Stimulated activated CD4-positive, alpha-beta T cell treated with anti-CD3 and anti-CD28 coated beads, Interleukin-4, amount 100 ng/mL, for 4 hours (primary cell): ENCODE data around the gene DPYSL3.

Experiments used
- DNase-seq, 2 experiments: peaks; one replicate each; pipeline ENCODE4 v3.0.0-alpha.2; 2020

Gene DPYSL3

DNA sequence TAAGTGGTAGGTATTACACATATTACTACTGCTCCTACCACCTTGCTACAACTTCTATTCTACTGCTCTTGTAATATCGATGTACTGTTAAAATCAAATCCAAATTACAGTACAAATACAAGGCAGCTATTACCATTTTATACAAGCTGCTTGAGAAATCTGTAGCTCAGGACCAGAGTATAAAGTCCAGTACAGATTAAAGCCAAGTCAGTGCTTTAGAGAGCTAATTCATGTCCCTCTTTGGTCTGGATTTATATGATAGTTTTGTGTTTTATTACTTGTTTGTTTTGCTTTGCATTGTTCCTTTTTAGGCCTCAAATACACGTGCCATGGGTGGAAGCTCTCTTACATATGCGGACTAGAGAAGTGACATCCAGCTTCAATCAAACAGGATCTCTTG is 75.8 kb downstream of the DPYSL3 start:
- DNase-seq: no peak

DNA sequence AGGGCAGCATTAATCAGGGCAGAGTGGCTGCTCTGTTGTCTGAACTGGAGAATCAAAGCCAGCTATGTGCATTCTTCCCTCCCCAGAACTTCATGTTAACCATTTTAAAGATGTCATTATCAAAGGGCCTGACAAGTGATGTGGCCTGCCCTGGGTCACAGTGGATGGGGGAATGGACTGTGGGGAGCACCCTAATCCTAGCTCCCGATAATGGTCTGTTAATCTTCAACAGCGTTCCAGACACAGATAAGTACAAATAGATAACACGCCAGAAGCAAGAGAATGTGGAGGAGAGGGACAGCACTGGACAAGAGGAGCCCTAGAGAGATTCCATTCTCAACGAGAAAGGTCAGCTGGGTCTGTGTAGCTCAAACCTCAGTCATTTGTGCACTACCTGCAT is 77.5 kb downstream of the DPYSL3 start:
- DNase-seq: no peak

DNA sequence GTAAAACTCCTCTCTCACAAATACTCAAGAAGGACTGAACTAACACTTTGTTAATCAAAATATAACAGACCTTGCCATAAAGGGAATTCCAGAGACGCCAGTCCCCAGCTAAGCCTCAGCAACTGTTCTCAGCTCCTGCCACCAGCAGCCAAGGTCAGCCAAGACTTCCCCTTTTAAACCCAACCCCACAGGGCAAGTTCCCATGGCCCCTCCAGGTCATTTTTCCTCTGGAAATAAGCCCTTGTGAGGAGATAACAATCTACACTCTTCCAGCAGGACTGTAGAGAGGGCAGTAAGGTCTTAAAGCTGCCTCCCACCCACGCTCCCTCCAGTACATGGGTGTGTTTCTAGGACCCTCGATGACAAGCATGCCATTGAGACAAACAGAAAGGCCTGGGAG is 78.3 kb downstream of the DPYSL3 start:
- no peak for DNase-seq

DNA sequence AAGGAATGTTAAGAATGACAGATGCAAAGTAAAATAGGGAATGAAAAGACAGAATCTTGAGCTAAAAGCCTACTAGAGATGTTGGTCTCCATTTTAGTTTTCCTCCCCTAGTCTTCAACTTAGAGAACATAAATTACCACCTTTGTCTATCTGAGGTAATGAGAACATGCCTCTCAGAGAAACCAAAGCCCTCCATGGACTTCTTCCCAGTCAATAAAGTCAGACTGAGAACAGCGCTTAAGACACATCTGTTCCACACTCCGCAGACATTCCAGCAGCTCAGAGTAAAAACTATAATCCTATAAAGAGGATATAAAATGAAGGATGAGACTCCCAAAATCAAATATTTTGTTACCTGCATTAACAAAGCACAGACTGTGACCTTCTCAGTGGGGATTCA is 79.2 kb downstream of the DPYSL3 start:
- no peak for DNase-seq

DNA sequence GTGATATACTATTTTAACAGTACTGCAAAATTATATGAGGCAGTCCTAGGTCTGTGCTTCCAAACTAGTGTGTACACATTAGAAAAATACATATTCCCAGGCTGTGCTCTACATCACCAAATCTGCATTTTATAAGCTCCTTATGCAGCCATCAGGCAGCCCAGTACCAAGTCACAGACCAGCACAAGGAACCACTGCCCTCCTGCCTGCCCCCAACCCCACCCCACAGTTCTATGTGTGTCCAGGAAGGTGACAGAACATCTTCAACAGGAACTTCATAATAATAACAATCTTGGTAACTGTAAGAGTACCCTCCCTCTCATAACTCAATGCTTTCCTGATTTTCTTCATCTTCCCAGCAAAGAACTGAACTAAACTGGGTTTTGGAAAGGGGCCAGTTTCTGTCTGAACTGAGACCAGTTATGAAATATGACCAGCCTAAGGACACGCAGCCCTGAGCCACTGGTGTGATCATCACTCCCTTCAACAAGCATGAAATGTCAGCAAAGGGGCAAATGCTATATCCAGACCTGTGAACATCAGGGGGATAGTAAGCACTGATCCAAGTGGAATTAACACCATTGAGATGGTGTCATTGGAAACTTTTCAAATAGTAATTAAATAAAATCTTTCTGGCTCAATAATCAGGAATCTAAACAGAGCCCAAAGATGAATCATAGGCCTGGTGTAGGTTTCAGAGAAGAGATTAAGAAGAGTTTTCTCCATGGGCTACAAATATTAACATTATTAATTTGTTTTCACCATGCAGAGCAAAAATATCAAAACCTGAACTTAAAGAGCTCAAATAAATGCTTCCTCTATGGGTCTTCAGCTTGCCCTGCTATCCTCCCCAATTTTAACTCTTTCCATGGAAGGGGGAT is 82.1 kb downstream of the DPYSL3 start:
- no peak for DNase-seq

DNA sequence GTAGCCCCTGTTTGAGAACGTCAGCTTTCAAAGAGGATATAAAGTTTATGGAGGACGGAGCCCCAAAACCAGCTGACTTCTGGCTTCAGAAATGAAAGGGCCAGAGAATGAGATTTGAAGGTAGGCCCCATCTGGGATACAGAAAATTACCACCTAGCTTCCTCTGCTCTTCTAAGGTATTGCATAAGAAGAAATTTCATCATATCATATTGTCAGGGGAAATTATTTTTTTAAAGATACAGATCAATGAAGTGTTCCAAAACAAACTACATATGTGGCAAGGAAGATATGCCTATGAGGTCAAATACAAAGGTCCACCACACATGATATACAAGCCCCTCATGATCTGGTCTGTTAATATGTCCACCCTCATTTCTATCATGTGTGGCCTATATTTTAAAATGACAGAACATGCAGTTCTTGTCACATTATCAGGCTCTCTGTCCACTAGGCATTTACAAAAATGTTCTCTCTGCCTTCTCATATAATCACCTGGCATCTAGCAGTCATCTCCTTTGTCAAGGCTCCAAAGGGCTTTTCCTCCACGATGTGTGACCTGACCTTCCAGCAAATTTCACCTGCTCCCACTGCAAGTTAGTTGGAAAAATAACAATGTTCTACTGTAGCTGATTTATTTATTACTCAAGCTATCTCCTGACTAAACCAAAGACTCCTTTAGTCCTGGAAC is 83.1 kb downstream of the DPYSL3 start:
- DNase-seq: no peak

DNA sequence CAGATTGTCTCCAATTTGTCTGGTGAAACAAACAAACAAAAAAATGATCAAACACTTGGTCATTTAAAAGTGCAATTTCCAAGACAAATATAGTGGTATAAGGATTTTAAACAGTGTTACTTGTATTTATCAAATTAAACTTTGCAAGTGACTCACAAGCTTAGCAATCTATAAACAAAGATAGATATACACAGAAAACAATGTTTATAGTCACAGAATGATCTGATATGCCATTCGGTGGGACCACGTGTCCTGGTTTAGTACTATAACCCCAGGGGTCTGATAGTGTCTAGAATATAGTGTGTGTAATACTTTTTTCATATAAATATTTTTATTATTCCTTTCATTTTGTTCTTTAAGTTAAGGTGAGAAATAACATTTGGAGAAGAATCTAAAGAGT is 91.3 kb downstream of the DPYSL3 start:
- DNase-seq: no peak

DNA sequence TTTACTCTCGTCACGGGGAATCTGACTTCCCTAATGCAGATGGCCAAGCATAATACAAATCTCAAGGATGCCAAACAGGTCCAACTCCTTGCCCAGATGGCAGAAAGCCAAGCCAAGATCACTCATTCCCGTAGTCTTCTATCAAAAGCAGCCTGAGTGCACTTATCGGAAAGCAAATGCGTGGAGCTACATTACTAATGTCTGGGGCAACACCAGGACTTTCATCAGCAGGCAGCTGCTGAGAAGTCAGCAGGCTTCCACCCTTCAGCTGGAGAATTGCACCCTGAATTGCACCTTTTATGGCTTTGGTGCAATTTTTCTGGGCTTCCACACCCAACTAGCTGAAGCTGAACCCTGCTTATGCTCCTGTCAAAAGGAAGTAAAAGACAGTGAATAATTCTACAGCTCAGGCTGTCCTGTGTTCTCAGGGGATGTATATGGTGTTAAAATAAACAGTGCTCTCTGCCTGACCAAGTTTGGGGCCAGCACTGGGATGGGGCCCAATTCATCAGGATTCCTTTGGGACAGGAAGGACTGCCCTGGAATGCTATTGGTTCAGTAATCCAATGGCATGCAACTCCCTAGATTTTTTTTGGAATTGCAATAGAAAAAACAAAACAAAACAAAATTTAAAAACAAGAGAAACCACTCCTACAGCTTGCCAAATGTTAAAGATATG is 92.6 kb downstream of the DPYSL3 start:
- no peak for DNase-seq

DNA sequence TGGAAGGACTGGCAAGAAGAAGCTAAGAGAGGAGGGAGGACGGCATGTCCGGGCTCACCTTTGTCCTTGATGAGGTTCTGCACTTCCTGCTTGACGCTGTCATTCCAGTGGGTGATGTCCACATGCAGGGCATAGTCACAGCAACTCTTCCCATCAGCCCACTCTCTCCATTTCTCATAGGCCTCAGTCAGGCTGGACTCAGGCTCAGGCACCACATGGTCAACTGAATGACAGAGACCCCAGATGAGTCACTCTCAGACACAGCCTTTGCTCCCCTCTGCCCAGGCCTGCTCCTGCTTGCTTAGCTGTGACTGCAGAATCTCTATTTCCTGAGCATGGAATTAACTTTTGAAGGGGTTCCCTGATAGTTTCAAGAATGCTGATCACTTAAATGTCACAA is 94.2 kb downstream of the DPYSL3 start:
- no peak for DNase-seq

DNA sequence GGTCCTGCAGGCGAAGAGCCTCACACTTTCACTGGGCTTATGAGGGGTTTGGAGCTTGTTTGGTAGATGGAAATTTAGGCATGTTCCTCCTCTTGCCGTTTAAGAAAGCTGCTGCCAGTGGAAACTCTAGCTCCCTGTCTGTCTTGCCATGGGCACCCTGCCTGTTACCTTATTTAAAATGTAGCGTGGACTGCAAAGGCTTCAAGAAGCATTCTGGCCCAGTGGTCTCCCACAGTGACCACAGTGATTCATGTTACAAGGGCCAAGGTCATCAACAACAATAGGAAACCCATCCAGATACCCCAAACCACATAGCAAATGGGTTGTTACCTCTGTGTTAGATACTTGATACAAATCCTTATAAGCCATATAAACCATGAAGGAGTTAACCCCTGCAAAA is 96.6 kb downstream of the DPYSL3 start:
- DNase-seq: no peak

DNA sequence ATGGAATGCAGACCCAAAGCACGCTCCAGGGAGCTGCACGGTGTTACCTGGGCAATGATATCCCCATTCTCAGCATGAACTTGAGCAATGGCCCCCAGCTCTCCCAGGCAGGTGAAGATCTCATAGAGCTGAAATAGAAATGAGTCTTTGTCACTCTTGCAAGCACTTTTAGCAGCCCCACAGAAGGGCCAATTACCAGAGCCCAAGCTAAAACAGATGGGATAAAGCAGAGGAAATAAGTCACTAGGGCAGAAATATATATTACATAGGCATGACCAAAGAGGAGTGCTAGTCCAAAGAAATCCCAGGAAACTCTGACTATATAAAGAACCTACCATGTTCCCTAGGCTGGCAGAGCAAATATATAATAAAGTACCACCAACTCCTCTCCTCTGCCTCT is 97.3 kb downstream of the DPYSL3 start:
- no peak for DNase-seq

DNA sequence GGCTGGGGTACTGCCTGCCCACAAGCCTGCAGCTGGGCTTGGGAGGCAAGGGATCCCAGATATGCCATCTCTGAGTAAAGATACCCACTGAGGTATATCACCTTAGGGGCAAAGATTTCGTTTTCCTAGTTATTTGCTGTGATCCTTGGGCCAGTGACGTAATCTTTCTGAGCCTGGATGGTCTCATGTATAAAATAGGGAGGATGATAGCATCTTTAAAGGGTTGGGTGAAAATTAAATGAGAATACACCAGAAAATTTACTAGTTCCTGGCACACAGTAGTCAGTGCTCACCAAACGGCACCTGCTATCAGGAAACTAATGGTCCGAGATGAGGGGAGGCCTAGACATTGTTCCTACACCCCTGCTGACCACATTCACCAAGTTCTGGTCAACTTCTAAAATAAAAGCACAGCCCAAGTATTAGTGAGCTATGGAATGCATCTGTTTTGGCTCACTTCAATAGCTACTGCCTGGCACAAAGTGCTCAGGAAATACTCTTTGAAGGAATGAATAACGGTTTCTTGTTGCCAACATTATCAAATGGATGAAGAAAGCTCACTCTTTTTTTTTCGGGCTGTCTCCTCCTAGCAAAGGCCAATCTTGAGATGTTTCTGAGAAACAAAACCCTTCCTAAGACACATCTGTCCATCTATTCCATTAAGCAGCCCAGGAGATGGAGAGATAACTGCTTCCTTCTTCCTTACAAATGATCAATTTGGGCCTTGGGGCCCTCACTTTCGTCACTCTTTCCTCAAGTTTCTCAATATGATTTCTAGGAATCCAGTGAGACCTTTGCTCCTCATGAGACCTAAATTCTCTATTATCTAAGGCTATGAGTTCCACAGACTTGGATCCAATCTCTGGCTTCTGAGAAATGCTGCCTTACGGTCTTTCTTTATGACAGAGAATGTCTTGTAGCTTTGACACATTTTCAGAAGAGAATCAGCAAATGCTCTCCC is 98.2 kb downstream of the DPYSL3 start:
- no peak for DNase-seq

DNA sequence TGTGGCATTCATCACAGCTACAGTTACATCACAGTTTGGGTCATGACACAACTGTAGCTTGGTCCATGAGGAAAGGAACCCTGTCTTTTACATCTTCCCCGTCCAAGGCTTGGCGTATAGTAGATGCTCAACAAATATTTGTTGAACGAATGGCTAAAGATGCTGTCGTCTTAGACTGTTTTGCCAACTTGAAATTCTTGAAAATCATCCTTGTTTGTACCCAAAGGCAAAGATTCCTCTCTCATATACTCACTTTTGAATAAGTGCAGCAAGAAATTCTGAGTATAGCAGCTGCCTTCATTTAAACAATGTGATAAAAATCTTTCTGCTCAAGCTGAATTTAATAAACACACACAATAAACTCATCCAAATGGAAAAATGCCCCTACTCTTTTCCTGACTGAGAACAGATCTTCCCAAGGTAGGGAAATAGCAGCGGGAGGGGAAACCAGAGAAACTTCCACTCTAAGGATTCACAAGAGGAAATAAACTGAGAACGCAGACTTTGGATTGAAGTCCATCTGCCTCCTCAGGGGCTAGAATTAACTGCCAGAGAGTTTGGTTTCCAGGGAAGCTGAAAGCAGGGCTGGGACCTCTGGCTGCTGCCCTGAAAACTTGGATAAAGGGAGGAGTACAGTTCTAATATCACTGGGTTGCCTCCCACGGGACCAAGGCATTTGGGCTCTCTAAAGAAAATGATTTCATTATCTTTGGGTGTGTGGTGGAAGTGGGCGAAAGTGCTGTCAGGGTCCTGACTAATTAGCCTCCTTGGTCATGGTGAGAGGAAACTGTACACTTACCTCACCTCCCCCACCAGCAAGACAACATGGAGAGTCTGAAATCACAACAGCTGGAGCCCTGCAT is 99.1 kb downstream of the DPYSL3 start:
- DNase-seq: no peak

DNA sequence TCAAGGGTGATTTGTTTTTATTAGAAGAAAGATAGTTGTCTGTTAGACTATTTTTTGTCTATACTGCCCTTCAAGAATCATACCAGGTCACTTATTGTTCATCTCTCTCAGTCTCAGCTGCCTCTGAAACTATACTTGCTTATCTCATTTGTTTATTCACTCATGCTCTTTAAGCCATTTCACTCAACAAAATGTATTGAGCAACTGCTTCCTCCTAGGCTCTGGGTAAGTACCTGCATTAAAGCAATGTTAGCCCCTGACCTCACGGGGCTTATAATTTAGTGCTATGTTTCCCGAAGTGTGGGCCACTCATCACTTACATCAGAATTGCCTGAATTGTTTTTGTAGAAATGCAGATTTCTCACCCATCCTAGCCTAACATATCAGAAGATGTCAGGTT is 100.9 kb downstream of the DPYSL3 start:
- no peak for DNase-seq

DNA sequence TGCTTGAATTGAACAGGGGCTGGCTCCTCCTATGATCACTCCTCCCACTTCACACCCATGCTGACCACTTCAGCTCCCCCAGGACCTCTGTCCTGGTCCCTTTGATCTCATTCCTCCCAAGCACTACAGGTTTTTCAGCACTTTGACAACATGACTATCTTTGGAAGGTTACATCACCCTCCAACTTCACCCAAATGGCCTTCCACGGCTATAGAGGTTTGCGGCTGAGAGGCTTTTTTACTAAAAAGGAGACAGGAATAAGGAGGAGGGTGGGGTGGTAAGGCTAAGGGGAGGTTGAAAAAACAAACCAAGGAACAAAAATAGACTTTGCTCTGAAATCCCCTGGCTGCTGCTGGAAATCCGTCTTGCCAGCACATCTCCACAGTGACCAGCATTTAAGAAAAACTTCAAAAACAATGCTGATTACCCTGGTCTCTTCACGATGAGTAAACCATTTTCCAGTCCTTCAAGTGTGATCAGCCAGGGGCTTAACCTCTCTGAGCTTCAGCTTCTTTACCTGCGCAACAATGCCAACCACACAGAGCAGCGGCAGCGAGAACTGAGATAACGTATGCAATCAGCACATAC is 102.7 kb downstream of the DPYSL3 start:
- no peak for DNase-seq

DNA sequence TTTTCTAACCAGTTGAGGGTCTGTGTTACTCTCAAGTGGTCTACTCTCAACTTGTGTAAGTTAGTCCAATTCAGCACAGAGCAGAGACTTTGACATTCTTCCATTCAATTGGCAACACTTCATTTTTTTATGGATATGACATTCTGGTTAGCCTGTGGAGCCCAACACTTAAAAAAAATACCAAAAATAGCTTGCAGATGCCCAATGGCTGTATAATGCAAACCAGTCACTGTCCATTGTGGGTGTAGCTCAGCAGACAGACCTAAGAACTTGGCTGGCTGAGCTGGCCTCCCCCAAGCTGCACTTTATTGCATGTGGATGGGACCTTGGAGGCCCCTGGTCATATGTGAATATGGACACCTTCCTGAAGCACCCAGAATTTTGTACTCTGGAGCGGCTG is 103.2 kb downstream of the DPYSL3 start:
- DNase-seq: no peak

DNA sequence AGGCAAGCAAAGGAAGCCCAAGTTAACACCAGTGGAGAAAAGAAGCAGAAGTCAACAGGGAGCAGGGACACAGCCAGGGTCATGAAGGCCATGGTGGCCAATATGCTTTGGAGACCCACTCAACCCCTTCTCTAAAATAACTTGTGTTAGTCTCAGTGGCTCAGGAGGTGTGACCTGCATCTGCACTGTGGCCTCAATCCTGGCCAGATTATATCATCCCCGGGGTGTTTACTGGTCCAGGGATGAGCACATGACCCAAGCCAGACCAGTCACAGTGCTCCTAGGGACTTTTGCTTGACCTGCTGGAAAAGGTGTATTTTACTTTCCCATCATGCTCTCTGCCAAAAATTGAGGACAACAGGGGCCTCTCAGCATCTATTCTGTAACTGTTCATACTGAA is 105.2 kb downstream of the DPYSL3 start:
- no peak for DNase-seq

DNA sequence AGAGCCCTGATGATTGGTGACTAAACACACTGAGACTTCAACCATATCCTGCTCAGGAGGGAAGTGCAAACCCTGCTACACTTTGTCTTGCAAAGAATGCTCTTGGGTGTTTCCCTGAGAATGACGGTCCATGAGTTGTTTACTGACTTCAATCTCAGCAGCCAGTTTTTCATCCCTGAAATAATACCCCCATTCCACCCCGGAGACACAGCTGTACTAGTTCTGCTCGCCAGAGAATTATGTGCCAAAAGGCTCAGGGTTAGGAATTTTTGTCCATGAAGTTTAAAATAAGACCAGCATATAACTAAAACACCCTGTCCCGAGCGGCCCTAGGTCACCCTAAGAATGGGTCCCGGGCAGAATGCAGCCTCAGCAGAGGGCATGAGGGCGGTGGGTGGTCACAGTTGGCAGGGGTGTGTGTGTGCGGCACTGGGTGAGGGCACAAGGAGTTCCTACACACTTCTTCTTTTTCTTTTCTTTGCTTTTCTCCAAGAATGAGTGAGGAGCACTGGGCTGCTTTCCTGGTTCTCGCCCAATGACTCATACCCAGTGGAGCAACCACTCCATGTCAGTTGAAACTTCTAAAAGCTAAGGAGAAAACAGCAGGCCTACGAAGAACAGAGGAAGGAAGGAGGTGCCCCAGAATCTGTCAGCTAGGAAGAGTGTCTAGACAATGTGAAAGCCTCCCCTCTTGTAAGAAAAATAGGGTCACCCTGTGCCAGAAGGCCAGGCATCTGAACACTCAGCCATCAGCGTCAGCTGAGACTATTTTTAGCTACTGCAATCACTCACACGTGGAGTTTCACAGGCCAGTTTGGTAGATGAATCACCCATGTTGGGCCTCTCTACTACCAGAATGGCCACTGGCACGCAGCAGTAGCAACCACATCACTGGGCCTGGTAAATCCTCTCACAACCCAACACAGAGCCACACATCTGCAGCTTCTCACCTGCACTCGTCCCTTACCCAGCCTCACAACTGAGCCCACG is 105.9 kb downstream of the DPYSL3 start:
- DNase-seq: no peak

DNA sequence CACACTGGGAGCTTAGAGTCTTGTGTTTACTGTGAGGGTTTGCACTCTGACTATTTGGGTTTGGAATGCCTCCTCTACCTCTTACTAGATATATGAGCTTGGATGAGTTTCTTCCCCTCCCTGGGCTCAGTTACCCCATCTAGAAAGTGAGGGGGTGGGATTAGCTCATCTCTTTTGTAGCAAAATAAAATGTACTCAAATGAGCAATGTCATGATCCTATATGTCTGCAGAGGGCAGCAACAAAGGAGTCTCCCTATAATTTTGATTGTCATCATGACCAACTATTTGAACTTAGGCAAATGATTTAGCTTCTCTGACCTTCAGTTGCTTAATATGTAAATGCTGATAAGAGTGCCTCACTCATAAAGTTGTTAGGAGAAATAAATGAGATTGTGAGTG is 109.0 kb downstream of the DPYSL3 start:
- DNase-seq: no peak
